Measurements from ENCODE around the gene HNF4A. TPM values are rescaled to one million over a fixed set of nuclear protein-coding genes. Genes with fewer than 3 reads are reported as not detected.

HNF4A gene
- total and polyA plus RNA-seq, 2 of the 13 experiments (the other 11 are each of a cell fraction or from before 2014, with no cell fraction given) = 80.9 to 169 TPM

GRCh38 chr20:44370639-44371218, 15.2 kb downstream of the HNF4A start (continued):
- TF ChIP-seq, protein P1, sequence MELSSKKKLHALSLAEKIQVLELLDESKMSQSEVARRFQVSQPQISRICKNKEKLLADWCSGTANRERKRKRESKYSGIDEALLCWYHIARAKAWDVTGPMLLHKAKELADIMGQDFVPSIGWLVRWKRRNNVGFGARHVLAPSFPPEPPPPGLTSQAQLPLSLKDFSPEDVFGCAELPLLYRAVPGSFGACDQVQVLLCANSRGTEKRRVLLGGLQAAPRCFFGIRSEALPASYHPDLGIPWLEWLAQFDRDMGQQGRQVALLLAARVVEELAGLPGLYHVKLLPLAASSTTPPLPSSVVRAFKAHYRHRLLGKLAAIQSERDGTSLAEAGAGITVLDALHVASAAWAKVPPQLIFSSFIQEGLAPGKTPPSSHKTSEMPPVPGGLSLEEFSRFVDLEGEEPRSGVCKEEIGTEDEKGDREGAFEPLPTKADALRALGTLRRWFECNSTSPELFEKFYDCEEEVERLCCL (CRISPR knock-in tag; IDR thresholded peaks at IDR 0.05; ENCODE audit: borderline replicate concordance) = no peak
- peak; percentile 93 for TF ChIP-seq ZNF605 (CRISPR knock-in tag; IDR thresholded peaks at IDR 0.05)
- TF ChIP-seq ZNF839 (CRISPR knock-in tag; IDR thresholded peaks at IDR 0.05; ENCODE audit: borderline replicate concordance) = no peak
- no peak for TF ChIP-seq ZNF24 (IDR thresholded peaks at IDR 0.05)
- peak; percentile 81 for TF ChIP-seq CBX1 (IDR thresholded peaks at IDR 0.05; ENCODE audit: low read depth)
- peak; percentile 99 for TF ChIP-seq SKIL (CRISPR knock-in tag; IDR thresholded peaks at IDR 0.05; ENCODE audit: borderline replicate concordance)
- TF ChIP-seq MTF2 (CRISPR knock-in tag; IDR thresholded peaks at IDR 0.05; ENCODE audit: borderline replicate concordance) = no peak; the same call in 1 of the 2 replicates
- TF ChIP-seq TERF1 (CRISPR knock-in tag; IDR thresholded peaks at IDR 0.05) = no peak
- TF ChIP-seq ZNF331 (CRISPR knock-in tag; IDR thresholded peaks at IDR 0.05) = peak; percentile 97
- peak; percentile 89 for TF ChIP-seq MED1 (CRISPR knock-in tag; IDR thresholded peaks at IDR 0.05)
- TF ChIP-seq MTF1 (CRISPR knock-in tag; IDR thresholded peaks at IDR 0.05) = no peak
- peak; percentile 69 for TF ChIP-seq PRPF4 (IDR thresholded peaks at IDR 0.05; ENCODE audit: low read depth, low read length, poor library complexity, severe bottlenecking)
- TF ChIP-seq JUNB (CRISPR knock-in tag; IDR thresholded peaks at IDR 0.05; ENCODE audit: borderline replicate concordance) = no peak
- TF ChIP-seq ZZZ3 (CRISPR knock-in tag; IDR thresholded peaks at IDR 0.05; ENCODE audit: borderline replicate concordance) = no peak
- no peak for TF ChIP-seq ZNF484 (CRISPR knock-in tag; IDR thresholded peaks at IDR 0.05; ENCODE audit: borderline replicate concordance, low read depth)
- peak; percentile 75; the same call in 1 of the 2 replicates for TF ChIP-seq ZNF543 (CRISPR knock-in tag; IDR thresholded peaks at IDR 0.05)
- TF ChIP-seq ZNF841 (CRISPR knock-in tag; IDR thresholded peaks at IDR 0.05; ENCODE audit: borderline replicate concordance) = no peak
- no peak for TF ChIP-seq HMGXB3 (CRISPR knock-in tag; IDR thresholded peaks at IDR 0.05; ENCODE audit: borderline replicate concordance)
- peak; percentile 75 for TF ChIP-seq PPARG (CRISPR knock-in tag; conservative IDR thresholded peaks at IDR 0.05)
- TF ChIP-seq IRX3 (CRISPR knock-in tag; IDR thresholded peaks at IDR 0.05; ENCODE audit: borderline replicate concordance, low read depth) = no peak
- TF ChIP-seq NFKBIZ (CRISPR knock-in tag; IDR thresholded peaks at IDR 0.05) = 0 out of 2 replicates have a peak, but pooled peaks have one; percentile 71
- peak; percentile 83 for TF ChIP-seq ISL2 (CRISPR knock-in tag; IDR thresholded peaks at IDR 0.05)
